Glomerular visceral epithelial cell (primary cell): ENCODE results near the gene FOXJ3.

Source experiments
- DNase-seq: peaks from one replicate; pipeline ENCODE4 v3.0.0-alpha.2; 2016; ENCODE audit errors: extremely low spot score

Gene FOXJ3

DNA sequence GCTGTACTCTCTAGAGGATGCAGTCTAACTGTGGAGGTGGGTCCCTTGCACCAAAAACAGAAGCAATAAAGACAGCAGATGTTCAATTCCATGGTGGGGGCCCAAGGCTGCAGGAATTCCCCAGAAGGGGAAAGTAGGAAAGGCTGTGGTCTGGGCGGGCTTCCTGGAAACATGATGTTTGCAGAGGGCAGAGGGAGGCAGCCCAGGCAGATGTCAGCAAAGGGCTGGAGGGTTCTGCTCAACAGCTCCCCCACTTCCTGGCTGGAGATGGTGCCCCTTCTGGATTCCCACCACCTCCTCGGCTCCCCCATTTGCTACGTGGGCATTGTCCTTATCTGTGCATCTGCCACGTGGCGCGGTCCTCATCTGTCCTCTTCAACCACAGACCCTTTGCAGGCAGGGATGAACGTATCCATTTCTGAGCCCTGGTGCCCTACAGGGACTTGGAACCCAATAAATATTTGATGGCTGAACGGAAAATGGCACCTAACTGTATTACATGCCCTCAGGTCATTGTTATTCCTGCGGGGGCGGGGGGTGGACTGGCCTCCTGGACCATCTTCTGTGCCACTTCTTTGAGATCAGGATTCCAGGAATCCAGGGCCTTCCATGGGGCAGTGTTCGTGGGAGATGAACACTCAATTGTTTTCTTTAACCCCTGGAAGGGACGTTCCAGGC lies 190.2 kb downstream of the FOXJ3 start:
- DNase-seq, result no peak

DNA sequence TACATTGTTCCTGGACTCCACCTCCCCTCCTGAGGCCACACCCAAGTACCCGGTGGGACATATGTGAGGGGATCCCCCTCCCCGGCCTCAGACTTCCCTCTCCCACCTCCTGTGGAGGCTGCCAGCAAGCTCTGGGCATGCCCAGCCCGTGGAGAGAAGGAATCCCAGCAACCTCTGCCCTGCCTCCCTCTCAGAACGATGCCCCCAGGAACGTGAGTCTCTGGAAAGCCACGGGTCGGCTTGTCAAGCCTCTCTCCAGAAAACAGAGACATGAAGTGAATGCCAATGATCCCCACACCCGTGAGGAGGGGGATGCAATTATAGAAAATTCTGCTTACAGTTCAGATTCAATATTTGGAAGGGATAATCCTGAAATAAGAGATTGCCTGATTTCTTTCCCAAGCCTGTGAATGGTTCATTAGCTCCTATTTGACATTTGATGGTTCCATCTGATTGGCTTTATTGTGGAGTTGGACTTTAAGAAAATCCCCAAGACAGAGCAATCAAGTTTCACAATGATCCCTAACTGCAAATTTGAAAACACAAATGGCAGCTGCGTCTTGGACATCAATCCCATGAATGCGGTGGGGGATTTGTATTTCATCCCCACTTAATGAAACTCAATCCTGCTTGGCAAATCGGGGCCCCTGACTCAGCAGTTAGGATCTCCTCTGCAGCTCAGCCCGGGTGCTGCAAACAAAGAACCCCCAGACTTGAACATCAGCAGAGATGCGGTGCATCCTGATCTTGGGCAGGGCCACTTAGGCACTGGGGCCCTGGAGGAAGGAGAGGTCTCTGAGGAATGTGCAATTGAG lies 190.9 kb downstream of the FOXJ3 start:
- no peak for DNase-seq

GRCh38 chr1:42142894-42143675 lies 191.9 kb downstream of the FOXJ3 start:
- DNase-seq, result no peak

GRCh38 chr1:42141978-42142377 lies 193.1 kb downstream of the FOXJ3 start:
- DNase-seq, result no peak

GRCh38 chr1:42140191-42140590 lies 194.8 kb downstream of the FOXJ3 start:
- DNase-seq, result no peak

DNA sequence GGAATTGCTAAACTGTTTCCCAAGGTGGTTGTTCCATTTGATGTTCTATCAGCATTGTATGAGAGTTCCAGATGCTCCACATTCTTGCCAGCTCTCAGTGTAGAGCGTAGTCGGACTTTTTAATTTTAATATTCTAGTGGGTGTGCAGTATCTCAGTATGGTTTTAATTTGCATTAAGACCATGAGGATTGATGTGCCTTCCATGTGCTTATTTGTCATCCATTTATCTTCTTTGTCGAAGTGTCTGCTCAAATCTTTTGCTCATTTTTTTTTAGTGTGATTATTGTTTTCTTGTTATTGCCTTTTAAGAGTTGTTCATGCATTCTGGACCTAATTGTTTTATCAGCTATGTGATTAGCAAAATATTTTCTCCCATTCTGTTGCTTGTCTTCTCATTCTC lies 195.6 kb downstream of the FOXJ3 start:
- DNase-seq, result no peak

DNA sequence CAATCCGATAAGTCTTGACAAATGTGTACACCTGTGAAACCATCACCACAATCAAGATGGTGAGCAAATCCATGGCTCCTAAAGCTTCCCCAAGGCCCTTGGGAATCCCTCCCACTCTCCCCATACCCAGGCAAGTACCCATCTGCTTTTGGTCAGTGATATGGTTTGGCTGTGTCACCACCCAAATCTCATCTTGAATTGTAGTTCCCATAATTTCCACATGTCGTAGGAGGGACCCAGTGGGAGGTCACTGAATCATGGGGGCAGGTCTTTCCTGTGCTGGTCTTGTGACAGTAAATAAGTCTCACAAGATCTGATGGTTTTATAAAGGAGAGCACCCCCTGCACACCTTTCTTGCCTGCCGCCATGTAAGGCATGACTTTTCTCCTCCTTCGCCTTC lies 196.4 kb downstream of the FOXJ3 start:
- DNase-seq, result no peak

- peak; percentile 7 for DNase-seq
Observed at GRCh38 chr1:42137766-42138165, 197.3 kb downstream of the FOXJ3 start.

DNA sequence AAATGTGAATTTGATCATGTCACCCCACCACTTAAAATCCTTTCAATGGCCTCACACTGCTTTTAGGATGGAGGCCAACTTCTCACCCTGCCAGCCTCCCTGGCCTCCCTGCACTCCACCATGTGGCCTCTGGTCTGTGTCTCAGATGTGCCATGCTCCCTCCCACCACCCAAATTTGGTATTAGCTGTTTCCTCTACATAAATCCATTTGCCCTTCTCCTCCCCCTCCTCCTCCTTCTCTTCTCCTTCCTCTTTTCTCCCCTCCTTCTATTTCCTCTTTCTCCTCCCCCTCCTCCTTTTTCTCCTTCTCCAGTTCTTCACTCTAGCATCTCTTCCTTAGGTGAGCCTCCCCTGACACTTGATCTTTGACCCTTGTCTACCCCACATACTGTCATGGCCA lies 198.6 kb downstream of the FOXJ3 start:
- DNase-seq, result no peak

GRCh38 chr1:42135426-42135825 lies 199.6 kb downstream of the FOXJ3 start:
- DNase-seq, result no peak

DNA sequence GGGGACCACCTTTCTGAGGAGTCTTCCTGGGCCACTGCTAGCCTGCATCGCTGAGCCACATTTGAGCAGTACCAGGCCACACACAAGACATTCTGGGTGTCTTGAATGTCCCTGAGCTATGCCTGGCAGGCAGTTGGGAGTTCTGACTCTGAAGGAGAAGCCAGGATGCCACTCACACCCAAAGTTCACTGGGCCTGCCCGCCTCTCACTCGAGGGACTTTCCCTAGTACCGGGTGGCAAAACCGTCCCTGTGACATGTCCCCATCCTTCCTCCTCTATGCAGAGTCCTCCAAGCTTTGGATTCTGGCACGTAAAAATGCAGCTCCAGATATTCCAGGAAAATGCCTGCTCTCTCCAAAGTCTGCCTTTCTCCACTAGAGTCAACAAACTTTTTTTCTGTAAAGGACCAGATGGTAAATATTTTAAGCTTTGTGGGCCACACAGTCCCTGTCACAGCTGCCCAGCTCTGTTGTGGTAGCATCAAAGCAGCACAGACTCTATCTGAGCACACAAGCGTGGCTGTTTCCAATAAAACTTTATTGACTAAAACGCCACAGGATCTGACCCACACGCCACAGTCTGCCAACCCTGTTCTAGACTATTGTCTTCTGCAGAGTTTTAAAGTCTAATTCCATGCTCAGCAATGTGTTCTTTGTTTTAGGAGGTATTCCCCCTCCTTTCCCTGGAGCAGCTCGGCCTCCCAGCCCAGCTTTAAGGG lies 201.1 kb downstream of the FOXJ3 start:
- DNase-seq, result no peak

DNA sequence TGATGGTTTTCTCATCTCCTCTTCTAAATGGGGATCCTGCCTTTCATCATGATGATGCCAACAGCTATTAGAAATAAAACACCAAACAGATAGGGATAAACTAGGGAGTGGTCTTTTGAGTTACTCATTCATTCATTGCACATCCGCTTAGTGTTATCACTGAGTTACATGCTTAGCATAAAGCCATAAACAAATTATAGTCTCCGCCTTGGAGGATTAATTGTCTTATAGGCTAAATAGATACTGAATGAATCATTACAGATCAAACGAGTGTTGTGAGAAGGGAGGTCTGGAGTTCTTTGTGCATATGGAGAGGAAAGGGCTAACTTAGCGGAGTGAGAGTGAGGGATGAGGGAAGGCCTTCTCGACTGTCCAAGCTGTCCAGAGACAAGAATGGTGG lies 201.6 kb downstream of the FOXJ3 start:
- DNase-seq, result no peak

DNA sequence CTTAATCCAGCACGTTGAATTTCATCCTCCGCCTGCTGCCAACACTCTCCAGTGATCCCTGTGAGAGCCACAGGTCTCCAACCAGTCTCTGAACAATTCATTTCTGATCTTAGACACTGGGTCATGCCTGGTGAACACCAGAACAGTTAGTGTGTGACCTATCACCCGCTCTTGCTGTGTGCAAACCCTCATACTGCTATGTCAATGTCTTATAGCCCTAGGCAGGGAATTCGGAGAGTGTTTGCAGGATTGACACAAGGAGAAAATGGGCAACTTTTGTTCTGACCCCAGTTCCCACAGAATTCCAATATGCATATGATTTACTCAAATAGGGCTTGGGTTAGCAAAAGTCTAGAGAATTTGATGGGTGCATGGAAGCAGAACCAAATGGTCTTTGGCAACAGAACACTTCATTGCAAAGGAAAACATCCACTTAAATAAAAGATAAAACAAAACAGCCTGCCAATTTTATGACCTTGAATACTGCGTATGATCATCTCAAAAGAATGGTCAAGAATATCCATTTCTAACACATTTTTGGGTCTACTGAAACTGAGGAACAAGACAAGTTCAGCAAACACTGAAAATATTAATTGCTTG lies 204.9 kb downstream of the FOXJ3 start:
- DNase-seq, result no peak

DNA sequence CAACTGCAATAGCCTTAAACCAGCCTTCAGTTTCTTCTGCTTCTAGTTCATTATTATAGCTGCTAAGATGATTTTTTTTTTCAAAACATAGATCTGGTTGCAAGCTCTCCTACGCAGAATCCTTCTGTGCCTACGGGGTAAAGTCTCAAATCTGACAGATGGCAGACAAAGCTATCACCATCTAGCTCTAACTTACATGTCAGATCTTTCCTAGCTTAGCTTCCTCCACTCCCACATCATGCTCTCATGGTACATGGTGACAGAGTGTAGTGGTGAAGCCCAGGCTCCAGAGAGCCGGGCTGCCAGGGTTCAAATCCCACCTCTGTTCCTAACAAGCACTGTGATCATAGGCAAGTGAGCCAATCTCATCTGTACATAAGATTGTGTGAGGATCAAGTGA lies 206.1 kb downstream of the FOXJ3 start:
- DNase-seq, result no peak

DNA sequence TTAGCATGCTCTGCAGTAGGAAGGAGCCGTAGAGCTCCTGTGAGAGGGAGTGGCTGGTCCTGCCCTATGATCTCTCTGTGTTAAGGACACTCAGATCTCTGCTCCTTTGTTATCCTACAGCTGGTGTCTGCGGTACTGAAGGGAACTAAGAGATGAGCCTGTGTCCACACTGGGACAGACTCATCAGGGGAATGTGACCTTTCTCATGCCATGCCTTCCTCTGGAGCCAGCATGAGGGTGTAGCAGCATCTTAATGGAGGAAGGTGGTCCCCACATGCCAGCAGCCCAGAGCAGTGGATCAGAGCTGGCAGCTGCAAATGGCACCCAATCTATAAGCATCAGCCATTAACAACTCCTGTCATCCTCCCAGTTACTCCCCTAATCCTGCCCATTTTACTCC lies 206.5 kb downstream of the FOXJ3 start:
- no peak for DNase-seq

GRCh38 chr1:42127767-42128166 lies 207.3 kb downstream of the FOXJ3 start:
- no peak for DNase-seq
